HuH-7 (cell line): ENCODE results near the gene PAXX.

Source experiments
- DNase-seq: peaks from one replicate; pipeline ENCODE4 v3.0.0; 2011; ENCODE audit warnings: low spot score

Gene PAXX

GRCh38 chr9:136952876-136953770, 39.1 kb upstream of the PAXX start:
- no peak for DNase-seq

GRCh38 chr9:136953771-136954269, 38.4 kb upstream of the PAXX start:
- DNase-seq: no peak

- DNase-seq: no peak
Observed at GRCh38 chr9:136954270-136955083, 37.7 kb upstream of the PAXX start.

- no peak for DNase-seq
Observed at GRCh38 chr9:136955202-136955942, 36.9 kb upstream of the PAXX start.

- no peak for DNase-seq
Observed at GRCh38 chr9:136955943-136956335, 36.3 kb upstream of the PAXX start.

- DNase-seq: no peak
Observed at GRCh38 chr9:136956604-136957003, 35.6 kb upstream of the PAXX start.

GRCh38 chr9:136957461-136957860, 34.8 kb upstream of the PAXX start:
- DNase-seq: no peak

GRCh38 chr9:136957901-136958300, 34.3 kb upstream of the PAXX start:
- DNase-seq: no peak

GRCh38 chr9:136958473-136958872, 33.7 kb upstream of the PAXX start:
- no peak for DNase-seq

- DNase-seq: no peak
Observed at GRCh38 chr9:136958898-136959850, 33.0 kb upstream of the PAXX start.

GRCh38 chr9:136960212-136960937, 31.8 kb upstream of the PAXX start:
- no peak for DNase-seq

GRCh38 chr9:136960938-136961275, 31.3 kb upstream of the PAXX start:
- no peak for DNase-seq

GRCh38 chr9:136961279-136962065, 30.8 kb upstream of the PAXX start:
- no peak for DNase-seq

GRCh38 chr9:136962163-136962562, 30.1 kb upstream of the PAXX start:
- no peak for DNase-seq

- no peak for DNase-seq
Observed at GRCh38 chr9:136962701-136963248, 29.4 kb upstream of the PAXX start.

GRCh38 chr9:136963341-136963740, 28.9 kb upstream of the PAXX start:
- no peak for DNase-seq

- no peak for DNase-seq
Observed at GRCh38 chr9:136963751-136964150, 28.5 kb upstream of the PAXX start.

GRCh38 chr9:136964171-136964689, 28.0 kb upstream of the PAXX start:
- DNase-seq: no peak

GRCh38 chr9:136964833-136965422, 27.3 kb upstream of the PAXX start:
- no peak for DNase-seq
